Thoracic aorta (tissue), 2 donors: ENCODE data around the gene MAP3K5. TPM values are rescaled to one million over a fixed set of nuclear protein-coding genes. Genes with fewer than 3 reads are reported as not detected.
A peak's percentile ranks its signal among the peaks of the same experiment; 100 is the strongest.

ENCODE experiments used
- ATAC-seq: fragments of 150-250 bp; one replicate; pipeline ENCODE4 v1.8.0; 2017; ENCODE audit warnings: low read depth; ENCODE audit not compliant: insufficient number of reproducible peaks, low FRiP score
- DNase-seq: peaks from one replicate; pipeline ENCODE4 v3.0.0-alpha.2; 2020; ENCODE audit warnings: low spot score
- H3K27ac ChIP-seq, 2 donors: fragments of 200-600 bp; sonication (generic); 1 replicate in 1 of 2; 2 replicates in 1 of 2; pipeline ENCODE4 v1.5.1; 2016; ENCODE audit warnings: mild to moderate bottlenecking in 2 of 2, moderate library complexity in 2 of 2
- H3K27me3 ChIP-seq: fragments of 200-600 bp; sonication (generic); replicated peaks from 2 replicates; pipeline ENCODE4 v1.6.0; 2016; ENCODE audit warnings: mild to moderate bottlenecking; ENCODE audit not compliant: insufficient read depth
- H3K36me3 ChIP-seq: fragments of 200-600 bp; sonication (generic); one replicate; pipeline ENCODE4 v1.5.1; 2016
- H3K4me1 ChIP-seq, 2 donors: fragments of 200-600 bp; sonication (generic); 1 replicate in 1 of 2; 2 replicates in 1 of 2; pipeline versions ENCODE4 v1.5.1 to v1.6.0; 2016; ENCODE audit warnings: low read depth in 2 of 2, mild to moderate bottlenecking in 1 of 2; ENCODE audit not compliant: control insufficient read depth in 1 of 2
- H3K4me3 ChIP-seq: fragments of 200-600 bp; sonication (generic); 2 replicates; pipeline ENCODE4 v1.5.1; 2016; ENCODE audit warnings: mild to moderate bottlenecking
- H3K9me3 ChIP-seq: fragments of 200-600 bp; sonication (generic); 2 replicates; pipeline ENCODE4 v1.5.1; 2016
- CTCF ChIP-seq: fragments of 200-600 bp; sonication (generic); IDR thresholded peaks from one replicate; pipeline ENCODE4 v1.5.1; 2019; ENCODE audit warnings: antibody characterized with exemption
- total RNA-seq, 2 donors: library from RNA; depleted of rRNA; stranded (reverse); fragments of >200 nt; gene quantifications; one replicate each; pipeline versions ENCODE4 v1.1.0 to v1.2.3, GENCODE V29; 2016

Gene MAP3K5
- total RNA-seq, 2 donors from 2014 or later: 73.6 to 101 TPM

GRCh38 chr6:136611133-136611532, 181.1 kb downstream of the MAP3K5 start:
- Histone ChIP-seq H3K9me3 (no peaks in the 10 kb centered on the region), H3K4me1 (peaks cover 18 to 40% of the 10 kb centered on the region in 2 donors), H3K27me3 (no peaks in the 10 kb centered on the region), H3K27ac (peak overlapping the region in 1 of 2 donors; percentile 89), H3K4me3 (no peak overlapping the region), H3K36me3 (peaks cover 4% of the 10 kb centered on the region)
- no peak for TF ChIP-seq CTCF
- no peak for ATAC-seq
- DNase-seq: no peak

- H3K27ac ChIP-seq: peak overlapping the region; percentile 72 to 89
- no peaks in the 10 kb centered on the region for H3K9me3 ChIP-seq
- H3K4me3 ChIP-seq: no peak overlapping the region
- peak; percentile 97 for ATAC-seq
- no peaks in the 10 kb centered on the region for H3K27me3 ChIP-seq
- H3K4me1 ChIP-seq: peaks cover 18 to 39% of the 10 kb centered on the region in 2 donors
- DNase-seq: peak; percentile 66
- H3K36me3 ChIP-seq: peaks cover 4% of the 10 kb centered on the region
- no peak for TF ChIP-seq CTCF
Observed at GRCh38 chr6:136609873-136610706, 182.2 kb downstream of the MAP3K5 start.

- Histone ChIP-seq H3K27me3 (no peaks in the 10 kb centered on the region), H3K4me3 (no peak overlapping the region), H3K36me3 (peaks cover 5% of the 10 kb centered on the region), H3K4me1 (peaks cover 18 to 37% of the 10 kb centered on the region in 2 donors), H3K27ac (peak overlapping the region; percentile 72 to 89), H3K9me3 (no peaks in the 10 kb centered on the region)
- TF ChIP-seq CTCF: no peak
- DNase-seq (no peak), ATAC-seq (no peak)
Observed at GRCh38 chr6:136608991-136609390, 183.3 kb downstream of the MAP3K5 start.

- Histone ChIP-seq H3K4me3 (no peak overlapping the region), H3K27ac (peak overlapping the region; percentile 72 to 89), H3K4me1 (peaks cover 18 to 37% of the 10 kb centered on the region in 2 donors), H3K9me3 (no peaks in the 10 kb centered on the region), H3K27me3 (no peaks in the 10 kb centered on the region), H3K36me3 (peaks cover 12% of the 10 kb centered on the region)
- ATAC-seq (no peak), DNase-seq (peak; percentile 33)
- peak; percentile 73 for TF ChIP-seq CTCF
Observed at GRCh38 chr6:136607932-136608772, 184.1 kb downstream of the MAP3K5 start.
